ENCODE results near the gene EMILIN1. TPM values are rescaled to one million over a fixed set of nuclear protein-coding genes. Genes with fewer than 3 reads are reported as not detected.

EMILIN1 gene
- total RNA-seq, 1 experiment from 2014 or later: 1.2 TPM

- Histone ChIP-seq H3K9me3 (ENCODE audit: control insufficient read depth, low read depth, low read length) (no peaks in the 10 kb centered on the region), H4K8ac (replicated peaks; ENCODE audit: insufficient read length, low read depth, low read length) (no peak overlapping the region), H3K27me3 (ENCODE audit: insufficient read depth, low read length) (no peaks in the 10 kb centered on the region), H2AK5ac (ENCODE audit: insufficient read length, low read length) (no peak overlapping the region), H2BK120ac (ENCODE audit: low read depth, low read length, poor library complexity, severe bottlenecking) (no peak overlapping the region), H3K14ac (ENCODE audit: insufficient read depth, low read length) (no peak overlapping the region), H2BK15ac (ENCODE audit: low read depth, low read length) (no peak overlapping the region), H2BK12ac (ENCODE audit: insufficient read length, low read depth, low read length) (no peak overlapping the region), H4K91ac (ENCODE audit: insufficient read length, low read depth, low read length) (no peak overlapping the region), H3K18ac (ENCODE audit: insufficient read length, low read depth, low read length) (no peak overlapping the region), H3K9ac (ENCODE audit: extremely low read depth, insufficient read length, low read length) (no peak overlapping the region), H3K23ac (ENCODE audit: insufficient read length, low read depth, low read length) (no peak overlapping the region), H4K20me1 (ENCODE audit: control insufficient read depth, insufficient read depth, insufficient read length) (no peaks in the 10 kb centered on the region), H4K5ac (ENCODE audit: insufficient read length, low read depth, low read length) (no peak overlapping the region), H3K4ac (ENCODE audit: low read depth, low read length) (no peak overlapping the region), H3K4me2 (ENCODE audit: insufficient read depth, insufficient read length, low read length) (no peak overlapping the region), H3K79me2 (ENCODE audit: insufficient read depth, low read length) (peaks cover 2% of the 10 kb centered on the region; the same call in 1 of the 2 replicates), H3K79me1 (ENCODE audit: insufficient read depth, low read depth, low read length, poor library complexity, severe bottlenecking) (peaks cover 4% of the 10 kb centered on the region), H2AFZ (ENCODE audit: low read length) (no peak overlapping the region), H2BK20ac (ENCODE audit: low read depth, low read length, poor library complexity, severe bottlenecking) (no peak overlapping the region), H3K23me2 (ENCODE audit: insufficient read length, low read depth, low read length, poor library complexity, severe bottlenecking) (no peaks in the 10 kb centered on the region), H2BK5ac (ENCODE audit: insufficient read length, low read length) (no peak overlapping the region), H3K4me1 (ENCODE audit: insufficient read depth, low read length) (no peaks in the 10 kb centered on the region), H3T11ph (ENCODE audit: low read length) (no peak overlapping the region), H3K56ac (ENCODE audit: insufficient read length, low read depth, low read length) (no peak overlapping the region), H3K27ac (ENCODE audit: insufficient read length, low read depth, low read length) (no peak overlapping the region)
- H3K4me1 Mint-ChIP-seq: peaks cover 10 to 11% of the 10 kb centered on the region in 2 experiments
- peaks cover 9 to 28% (median 27%) of the 10 kb centered on the region in 3 experiments for H3K36me3 Mint-ChIP-seq (ENCODE audit: insufficient read depth in 1 of 3, low read depth in 3 of 3)
- peaks cover 10% of the 10 kb centered on the region for H3K27me3 Mint-ChIP-seq (ENCODE audit: low read depth)
- peak overlapping the region in 2 of 3 experiments; percentile 31 to 40; a peak in 2 of 7 replicates for H3K27ac Mint-ChIP-seq
- no peaks in the 10 kb centered on the region for H3K9me3 Mint-ChIP-seq
- no peak for DNase-seq
- H3K4me3 Mint-ChIP-seq: peak overlapping the region; percentile 90 to 96; a peak in 3 of 5 replicates
- TF ChIP-seq CTCF (conservative IDR thresholded peaks at IDR 0.05): no peak
- no CpG with 5 or more reads among the region's 12 CpGs for WGBS (ENCODE audit: extremely low coverage, insufficient read length, low lambda C conversion rate)
These were observed 57.1 kb downstream of the EMILIN1 start for GRCh38 chr2:27135478-27135955.

Other genes starting within 250 kb of the EMILIN1 start
- gene DPYSL5, start 230.5 kb upstream of the EMILIN1 start, total RNA-seq (2021): 6.4 and 6.9 TPM in 2 replicates
- 1.9 and 2.0 TPM in 2 replicates for gene MAPRE3, start 108.0 kb upstream of the EMILIN1 start, total RNA-seq (2021)
- gene TMEM214, start 45.6 kb upstream of the EMILIN1 start, total RNA-seq (2021): 53.9 and 55.3 TPM in 2 replicates
- gene AGBL5, start 26.9 kb upstream of the EMILIN1 start, total RNA-seq (2021): 55.4 and 58.3 TPM in 2 replicates
- gene OST4, start 7.0 kb upstream of the EMILIN1 start, total RNA-seq (2021): 214 and 215 TPM in 2 replicates
- gene KHK, start 8.2 kb downstream of the EMILIN1 start, total RNA-seq (2021): 12.1 and 12.2 TPM in 2 replicates
- gene CGREF1, start 40.5 kb downstream of the EMILIN1 start, total RNA-seq (2021): 1.4 and 2.1 TPM in 2 replicates
- gene ABHD1, start 45.2 kb downstream of the EMILIN1 start, total RNA-seq (2021): 0.31 and 0.61 TPM in 2 replicates
- 43.6 and 45.6 TPM in 2 replicates for gene PREB, start 56.0 kb downstream of the EMILIN1 start, total RNA-seq (2021)
- gene PRR30, start 60.8 kb downstream of the EMILIN1 start, total RNA-seq (2021): not detected in 2 replicates
- gene TCF23, start 70.4 kb downstream of the EMILIN1 start, total RNA-seq (2021): not detected in 2 replicates
- gene ATRAID, start 133.4 kb downstream of the EMILIN1 start, total RNA-seq (2021): 106 and 108 TPM in 2 replicates
- 112 and 122 TPM in 2 replicates for gene SLC5A6, start 133.7 kb downstream of the EMILIN1 start, total RNA-seq (2021)
- gene CAD, start 138.8 kb downstream of the EMILIN1 start, total RNA-seq (2021): 117 and 130 TPM in 2 replicates
- 2.5 and 3.4 TPM in 2 replicates for gene SLC30A3, start 184.4 kb downstream of the EMILIN1 start, total RNA-seq (2021)
- gene DNAJC5G, start 196.8 kb downstream of the EMILIN1 start, total RNA-seq (2021): 0.37 and 0.44 TPM in 2 replicates
- gene TRIM54, start 203.8 kb downstream of the EMILIN1 start, total RNA-seq (2021): 4.6 and 5.0 TPM in 2 replicates
- 0.77 and 1.5 TPM in 2 replicates for gene UCN, start 229.8 kb downstream of the EMILIN1 start, total RNA-seq (2021)
- 55.4 and 59.4 TPM in 2 replicates for gene MPV17, start 244.5 kb downstream of the EMILIN1 start, total RNA-seq (2021)

Measured in H9 (cell line).